Ishikawa (cell line): ENCODE measurements around the gene SELENOV.

Source experiments
- CREB1 ChIP-seq: IDR thresholded peaks from 2 replicates; pipeline ENCODE4 v1.6.1; 2012; ENCODE audit warnings: low read depth
- RAD21 ChIP-seq: IDR thresholded peaks from 2 replicates; pipeline ENCODE4 v1.6.1; 2012; ENCODE audit warnings: low read depth
- TAF1 ChIP-seq: IDR thresholded peaks from 2 replicates; pipeline ENCODE4 v1.6.1; 2012; ENCODE audit warnings: low read depth, mild to moderate bottlenecking

DNA sequence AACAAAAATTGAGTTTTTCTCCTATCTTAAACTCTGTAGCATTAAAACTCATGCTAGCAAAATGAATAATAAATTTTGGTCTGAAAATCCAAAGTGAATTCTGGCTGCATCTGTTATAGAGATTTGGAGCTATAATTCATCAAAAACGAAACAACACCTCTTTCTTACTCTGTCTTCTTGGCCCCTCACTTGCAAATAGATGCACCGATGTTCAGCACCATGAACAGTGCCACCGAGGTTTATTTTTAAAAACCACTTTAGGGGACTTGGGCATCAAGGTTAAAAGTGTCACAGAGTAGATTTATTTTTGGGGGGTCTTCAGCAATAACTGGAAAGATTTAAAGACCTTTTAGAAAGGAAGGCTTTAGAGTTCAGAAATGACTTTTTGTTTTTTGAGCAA, 51.1 kb downstream of the SELENOV start:
- TF ChIP-seq TAF1 (no peak), RAD21 (no peak), CREB1 (no peak)
